Activated CD8-positive, alpha-beta T cell treated with anti-CD3 and anti-CD28 coated beads for 36 hours (primary cell): Measurements from ENCODE around the gene COL18A1. TPM values are rescaled to one million over a fixed set of nuclear protein-coding genes. Genes with fewer than 3 reads are reported as not detected.

Experiments used
- ATAC-seq: fragments of 200-7000 bp; cut with Tn5 transposase; one replicate; pipeline ENCODE4 v1.10.0; 2021; ENCODE audit warnings: mild to moderate bottlenecking, moderate library complexity
- CTCF ChIA-PET: fragments of 350-600 bp; sonication (Branson Sonifier 250); formaldehyde crosslinking; loops from one replicate; lab custom pipeline; 2021; ENCODE audit warnings: antibody characterized with exemption; lab: Charles Lee
- POLR2A ChIA-PET: fragments of 350-600 bp; sonication (Branson Sonifier 250); formaldehyde crosslinking; loops from one replicate; lab custom pipeline; 2021; ENCODE audit warnings: antibody characterized with exemption; lab: Charles Lee
- DNase-seq: peaks from one replicate; pipeline ENCODE4 v3.0.0-alpha.2; 2020
- H3K27ac Mint-ChIP-seq: one replicate; pipeline ENCODE4 v1.8.0; 2021; ENCODE audit warnings: mild to moderate bottlenecking, mixed read lengths
- H3K27me3 Mint-ChIP-seq: one replicate; pipeline ENCODE4 v1.8.0; 2021; ENCODE audit warnings: mixed read lengths
- H3K36me3 Mint-ChIP-seq: one replicate; pipeline ENCODE4 v1.8.0; 2021; ENCODE audit warnings: low read depth, mixed read lengths
- H3K4me1 Mint-ChIP-seq: one replicate; pipeline ENCODE4 v1.8.0; 2021; ENCODE audit warnings: low read depth, mixed read lengths
- H3K4me3 Mint-ChIP-seq: one replicate; pipeline ENCODE4 v1.8.0; 2021; ENCODE audit warnings: mild to moderate bottlenecking, moderate library complexity, mixed read lengths
- H3K9me3 Mint-ChIP-seq: one replicate; pipeline ENCODE4 v1.8.0; 2021; ENCODE audit warnings: mixed read lengths
- CTCF ChIP-seq: fragments of 200-600 bp; IDR thresholded peaks from one replicate; pipeline ENCODE4 v1.8.0; 2022; ENCODE audit warnings: antibody characterized with exemption, mild to moderate bottlenecking
- intact Hi-C: fragments of 100-400 bp; cut with micrococcal nuclease; formaldehyde crosslinking; loops from one replicate; pipeline ENCODE4 v1.10.0; 2022
- total RNA-seq, 2 experiments: library from RNA; stranded (reverse); gene quantifications; one replicate each; pipeline ENCODE4 v1.2.3, GENCODE V29; 2021

Gene COL18A1
- total RNA-seq, 2 experiments from 2014 or later: 9.4 to 9.7 TPM

DNA sequence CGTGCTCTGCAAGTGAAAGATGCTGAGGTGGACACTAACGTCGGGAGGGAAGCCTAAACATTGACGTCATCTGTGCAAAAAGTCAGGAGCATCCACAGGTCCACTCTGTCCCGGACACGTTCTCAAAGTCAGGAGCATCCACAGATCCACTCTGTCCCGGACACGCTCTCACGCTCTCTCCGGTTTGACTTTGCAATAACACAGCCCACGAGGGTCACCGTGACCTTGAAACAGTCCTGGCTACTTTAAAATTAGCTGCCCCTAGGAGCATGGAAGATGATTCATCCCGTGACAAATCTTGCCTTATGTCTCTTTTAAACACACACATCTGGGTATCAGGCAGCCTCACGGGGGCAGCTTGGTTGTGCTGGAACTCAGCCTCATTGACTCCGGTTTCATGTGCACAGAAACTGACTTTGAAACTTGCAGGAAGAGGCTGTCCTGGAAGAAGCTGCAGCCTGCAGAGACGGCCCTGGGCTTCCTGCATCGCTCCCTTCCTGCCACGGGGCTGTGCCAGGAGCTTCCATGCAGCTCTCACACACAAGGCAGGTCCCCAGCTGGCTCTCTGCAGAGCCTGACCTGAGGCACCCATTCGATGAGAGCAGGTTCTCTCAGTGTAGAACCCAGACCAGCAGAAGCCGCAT is 18.1 kb upstream of the COL18A1 start:
- no peak overlapping the region for H3K4me3 Mint-ChIP-seq
- H3K27me3 Mint-ChIP-seq: peaks cover 7% of the 10 kb centered on the region
- no peak overlapping the region for H3K27ac Mint-ChIP-seq
- no peaks in the 10 kb centered on the region for H3K9me3 Mint-ChIP-seq
- POLR2A ChIA-PET: no interaction called here
- intact Hi-C loops: no loop called here
- peak; percentile 17 for ATAC-seq
- H3K36me3 Mint-ChIP-seq: no peaks in the 10 kb centered on the region
- CTCF ChIA-PET: no interaction called here
- no peak for DNase-seq
- H3K4me1 Mint-ChIP-seq: no peaks in the 10 kb centered on the region
- no peak for TF ChIP-seq CTCF

GRCh38 chr21:45387506-45387905 is 17.5 kb upstream of the COL18A1 start:
- H3K36me3 Mint-ChIP-seq: no peaks in the 10 kb centered on the region
- H3K4me1 Mint-ChIP-seq: no peaks in the 10 kb centered on the region
- no peak for DNase-seq
- intact Hi-C loops: no loop called here
- H3K9me3 Mint-ChIP-seq: no peaks in the 10 kb centered on the region
- no peak overlapping the region for H3K27ac Mint-ChIP-seq
- CTCF ChIA-PET: no interaction called here
- no peak for TF ChIP-seq CTCF
- POLR2A ChIA-PET: no interaction called here
- H3K4me3 Mint-ChIP-seq: no peak overlapping the region
- H3K27me3 Mint-ChIP-seq: peaks cover 7% of the 10 kb centered on the region
- ATAC-seq: no peak

GRCh38 chr21:45388011-45388521 is 16.9 kb upstream of the COL18A1 start:
- H3K27me3 Mint-ChIP-seq: peaks cover 7% of the 10 kb centered on the region
- CTCF ChIA-PET: no interaction called here
- intact Hi-C loops: no loop called here

GRCh38 chr21:45388611-45389296 is 16.2 kb upstream of the COL18A1 start:
- POLR2A ChIA-PET: no interaction called here
- no peak for ATAC-seq
- Mint-ChIP-seq H3K4me1 (no peaks in the 10 kb centered on the region), H3K4me3 (no peak overlapping the region), H3K27ac (no peak overlapping the region), H3K9me3 (no peaks in the 10 kb centered on the region), H3K36me3 (no peaks in the 10 kb centered on the region), H3K27me3 (peaks cover 7% of the 10 kb centered on the region)
- CTCF ChIA-PET: no interaction called here
- no peak for TF ChIP-seq CTCF
- intact Hi-C loops: no loop called here
- DNase-seq: no peak

More at GRCh38 chr21:45388011-45388521, 16.9 kb upstream of the COL18A1 start:
- DNase-seq (no peak), ATAC-seq (no peak)
- Mint-ChIP-seq H3K27ac (no peak overlapping the region), H3K4me3 (no peak overlapping the region), H3K36me3 (no peaks in the 10 kb centered on the region), H3K4me1 (no peaks in the 10 kb centered on the region), H3K9me3 (no peaks in the 10 kb centered on the region)
- POLR2A ChIA-PET: no interaction called here
- no peak for TF ChIP-seq CTCF

GRCh38 chr21:45390121-45390751 is 14.7 kb upstream of the COL18A1 start:
- H3K4me1 Mint-ChIP-seq: no peaks in the 10 kb centered on the region
- H3K36me3 Mint-ChIP-seq: no peaks in the 10 kb centered on the region
- H3K27me3 Mint-ChIP-seq: peaks cover 6% of the 10 kb centered on the region
- H3K4me3 Mint-ChIP-seq: no peak overlapping the region
- intact Hi-C loops: no loop called here
- POLR2A ChIA-PET: no interaction called here
- CTCF ChIA-PET: no interaction called here
- DNase-seq (no peak), ATAC-seq (no peak)
- H3K27ac Mint-ChIP-seq: no peak overlapping the region
- no peaks in the 10 kb centered on the region for H3K9me3 Mint-ChIP-seq
- TF ChIP-seq CTCF: no peak
